GM21825 (cell line): Measurements from ENCODE around the gene PTCHD1.

Source experiments
- ATAC-seq: cut with Tn5 transposase; IDR thresholded peaks from one replicate; pipeline ENCODE4 v1.9.1; 2021; ENCODE audit warnings: mild to moderate bottlenecking, moderate library complexity; ENCODE audit not compliant: unreplicated experiment

Gene PTCHD1

GRCh38 chrX:23394421-23394820 is 59.8 kb downstream of the PTCHD1 start:
- no peak for ATAC-seq

DNA sequence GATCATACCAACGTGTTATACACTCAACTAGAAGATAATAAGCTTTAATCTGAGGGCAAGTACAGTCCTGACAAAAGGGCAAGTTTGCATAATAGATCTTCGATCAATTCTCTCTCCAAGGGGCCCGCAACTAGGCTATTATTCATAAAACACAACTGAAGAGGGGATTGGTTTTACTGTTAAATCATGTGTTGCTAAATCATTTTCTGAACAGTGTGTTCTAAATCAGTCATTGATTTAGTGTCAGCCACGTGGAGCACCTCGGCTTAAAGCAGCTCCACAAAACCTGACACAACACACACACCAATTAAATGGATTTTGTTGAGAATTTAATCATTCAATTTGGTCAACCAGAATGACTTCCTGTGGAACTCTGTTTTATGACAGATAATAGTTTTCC is 61.6 kb downstream of the PTCHD1 start:
- ATAC-seq = no peak

DNA sequence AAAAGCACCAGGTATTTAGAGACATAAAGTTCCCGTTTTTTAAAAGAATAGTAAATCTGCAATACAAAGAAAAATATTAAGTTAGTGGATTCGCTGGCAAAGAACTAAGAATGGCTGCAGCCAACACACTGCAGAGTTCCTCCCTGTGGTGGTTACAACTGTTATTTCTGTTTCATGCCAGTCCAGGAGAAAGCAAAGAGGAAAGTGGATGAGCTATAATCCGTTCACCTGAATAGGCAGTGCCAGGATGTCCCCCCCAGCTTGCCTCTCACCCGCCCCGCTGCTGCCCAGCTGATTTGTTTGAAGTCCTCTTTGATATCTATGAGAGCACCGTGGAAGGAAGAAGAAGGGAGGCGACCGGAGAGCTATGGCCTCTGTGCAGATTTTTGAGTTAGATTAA is 63.9 kb downstream of the PTCHD1 start:
- no peak for ATAC-seq

DNA sequence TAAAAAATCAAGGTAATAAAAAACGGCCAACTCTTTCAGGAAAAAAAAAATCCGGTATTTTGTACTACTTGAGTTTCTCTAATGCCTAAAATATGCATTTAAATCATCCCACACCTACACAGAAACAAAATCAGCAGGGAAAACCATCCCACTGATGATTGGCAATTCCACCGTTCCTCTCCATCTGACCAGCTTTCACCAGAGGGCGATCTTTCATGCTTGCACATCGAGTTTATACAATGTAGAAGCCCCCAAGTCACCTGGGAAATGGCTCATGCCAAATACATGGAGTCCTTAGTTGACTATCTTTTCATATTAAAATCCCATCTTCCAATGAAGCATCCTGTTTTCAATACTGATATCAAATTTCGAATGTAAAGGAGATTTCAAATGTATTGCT is 69.2 kb downstream of the PTCHD1 start:
- ATAC-seq = no peak

- no peak for ATAC-seq
Observed at GRCh38 chrX:23422912-23423311, 88.3 kb downstream of the PTCHD1 start.

DNA sequence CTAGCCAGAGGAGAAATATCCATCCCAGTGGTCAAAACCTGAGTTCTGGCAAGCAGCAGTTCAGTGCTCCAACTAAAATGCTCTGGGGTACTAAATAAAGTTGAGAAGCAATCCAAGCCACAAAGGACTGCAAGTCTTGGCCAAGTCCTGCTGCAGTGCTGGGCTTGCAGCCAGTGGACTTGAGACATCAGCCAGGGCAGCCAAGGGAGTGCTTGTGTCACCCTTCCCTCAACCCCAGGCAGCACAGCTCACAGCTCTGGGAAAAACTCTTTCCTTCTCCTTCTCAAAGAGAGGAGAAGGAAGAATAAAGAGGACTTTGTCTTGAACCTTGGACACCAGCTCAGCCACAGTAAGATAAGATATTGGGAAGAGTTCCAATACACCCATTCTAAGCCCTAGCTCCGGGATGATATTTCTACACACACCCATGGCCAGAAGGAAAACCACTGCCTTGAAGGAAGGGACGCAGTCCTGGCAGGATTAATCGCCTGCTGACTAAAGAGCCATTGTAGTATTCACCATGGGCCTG is 99.8 kb downstream of the PTCHD1 start:
- ATAC-seq = no peak

GRCh38 chrX:23435108-23435507 is 100.5 kb downstream of the PTCHD1 start:
- ATAC-seq = no peak

DNA sequence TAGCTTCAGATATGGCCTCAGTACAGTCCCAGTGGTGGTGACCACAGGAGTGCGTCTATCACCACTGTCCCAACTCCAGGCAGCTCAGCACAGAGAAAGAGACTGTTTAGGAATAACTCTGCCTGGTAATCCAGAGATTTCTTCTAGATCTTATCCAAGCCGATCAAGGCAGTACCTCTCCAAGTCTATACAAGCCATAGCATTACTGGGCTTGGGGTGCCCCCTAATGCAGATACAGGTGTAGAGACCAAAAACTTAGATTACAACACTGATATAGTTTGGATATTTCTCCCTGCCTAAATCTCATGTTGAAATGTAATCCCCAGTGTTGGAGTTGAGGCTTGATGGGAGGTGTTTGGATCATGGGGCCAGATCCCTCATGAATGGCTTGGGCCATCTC is 100.9 kb downstream of the PTCHD1 start:
- no peak for ATAC-seq

DNA sequence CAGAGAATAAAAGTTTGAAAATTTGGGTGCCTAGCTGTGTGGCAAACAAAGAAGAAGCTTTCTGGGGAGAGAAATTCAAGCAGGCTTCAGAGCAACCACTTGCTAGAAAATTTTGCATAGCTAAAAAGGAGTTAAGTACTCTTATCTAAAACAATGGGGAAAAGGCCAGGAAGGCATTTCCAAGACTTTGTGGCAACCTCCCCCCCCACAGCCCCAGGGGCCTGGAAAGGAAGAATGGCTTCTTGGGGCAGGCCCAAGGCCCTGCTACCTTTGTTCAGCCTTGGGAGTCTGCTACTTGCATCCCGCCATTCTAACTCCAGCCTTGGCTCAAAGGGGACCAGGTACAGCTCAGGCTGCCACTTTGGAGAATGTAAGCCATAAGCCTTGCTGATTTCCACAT is 102.2 kb downstream of the PTCHD1 start:
- no peak for ATAC-seq

GRCh38 chrX:23451266-23451665 is 116.6 kb downstream of the PTCHD1 start:
- ATAC-seq = no peak
